HG03135 (cell line): ENCODE results near the gene IL36G.

ENCODE experiments used
- ATAC-seq: cut with Tn5 transposase; IDR thresholded peaks from one replicate; pipeline ENCODE4 v1.9.1; 2021; ENCODE audit warnings: mild to moderate bottlenecking, moderate library complexity; ENCODE audit not compliant: unreplicated experiment

IL36G gene

GRCh38 chr2:113015655-113016054 lies 37.8 kb downstream of the IL36G start:
- ATAC-seq, result no peak

GRCh38 chr2:113018509-113018908 lies 40.7 kb downstream of the IL36G start:
- no peak for ATAC-seq

GRCh38 chr2:113021312-113021711 lies 43.5 kb downstream of the IL36G start:
- ATAC-seq, result no peak

- no peak for ATAC-seq
Observed at GRCh38 chr2:113024764-113025163, 47.0 kb downstream of the IL36G start.

- ATAC-seq, result no peak
Observed at GRCh38 chr2:113025737-113026136, 47.9 kb downstream of the IL36G start.

- ATAC-seq, result no peak
Observed at GRCh38 chr2:113027691-113028090, 49.9 kb downstream of the IL36G start.

GRCh38 chr2:113028112-113028511 lies 50.3 kb downstream of the IL36G start:
- ATAC-seq, result no peak

- no peak for ATAC-seq
Observed at GRCh38 chr2:113032737-113033136, 54.9 kb downstream of the IL36G start.

GRCh38 chr2:113034016-113034415 lies 56.2 kb downstream of the IL36G start:
- ATAC-seq, result no peak
